COLO829 (cell line): Measurements from ENCODE around the gene CAP1.
"Not testable (repeated sequence)": the region's sequence is repeated elsewhere in the genome, so short reads cannot be mapped to it uniquely, and the experiment has no call there.

Experiments
- DNase-seq: peaks from one replicate; pipeline ENCODE4 v3.0.0; 2012; ENCODE audit warnings: low spot score

CAP1 gene

DNA sequence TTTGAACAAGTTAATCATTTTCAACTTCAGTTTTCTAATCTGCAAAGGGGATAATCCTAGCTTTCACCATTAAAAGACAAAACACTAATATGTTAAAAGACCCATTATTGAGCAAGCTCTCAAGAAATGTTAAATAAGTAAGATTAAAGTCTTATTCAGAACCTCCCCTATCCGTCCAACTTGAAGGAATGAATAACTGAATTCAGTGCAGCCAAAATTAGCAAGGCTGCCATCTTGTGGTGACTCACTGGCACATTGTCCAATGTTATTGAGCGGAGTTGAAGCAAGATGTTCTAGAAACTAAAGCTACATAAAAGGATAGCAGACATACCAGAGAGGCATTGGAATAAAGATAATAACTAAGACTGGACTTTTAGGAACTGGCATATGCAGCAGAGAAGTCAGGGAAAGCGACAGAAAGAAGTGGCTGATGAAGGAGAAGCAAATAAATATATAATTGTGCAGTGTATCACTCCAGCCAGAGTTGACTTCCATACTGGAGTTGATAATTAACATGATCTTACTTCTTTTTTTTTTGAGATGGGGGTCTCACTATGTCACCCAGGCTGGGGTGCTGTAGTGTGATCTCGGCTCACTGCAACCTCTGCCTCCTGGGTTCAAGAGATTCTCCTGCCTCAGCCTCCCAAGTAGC lies 8.2 kb upstream of the CAP1 start:
- no peak for DNase-seq

DNA sequence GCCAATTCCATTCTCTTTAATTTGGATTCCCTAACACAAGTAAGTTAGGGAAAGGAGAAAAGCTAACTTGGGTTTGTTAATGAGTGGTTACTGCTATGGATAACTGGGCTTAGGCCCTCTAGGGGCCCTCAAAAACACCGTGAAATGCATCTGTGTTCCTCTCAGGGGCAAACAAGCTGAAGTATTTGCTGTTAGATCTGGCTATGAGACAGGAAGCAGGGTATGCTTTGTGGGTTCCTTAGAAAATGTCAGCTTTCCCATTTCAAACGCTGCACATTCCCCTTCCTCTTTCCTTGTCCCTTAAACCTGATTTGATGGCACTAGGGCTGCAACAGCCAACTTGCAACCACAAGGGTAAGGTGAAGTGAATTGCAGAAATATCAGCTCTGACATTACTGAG lies 5.7 kb upstream of the CAP1 start:
- no peak for DNase-seq

DNA sequence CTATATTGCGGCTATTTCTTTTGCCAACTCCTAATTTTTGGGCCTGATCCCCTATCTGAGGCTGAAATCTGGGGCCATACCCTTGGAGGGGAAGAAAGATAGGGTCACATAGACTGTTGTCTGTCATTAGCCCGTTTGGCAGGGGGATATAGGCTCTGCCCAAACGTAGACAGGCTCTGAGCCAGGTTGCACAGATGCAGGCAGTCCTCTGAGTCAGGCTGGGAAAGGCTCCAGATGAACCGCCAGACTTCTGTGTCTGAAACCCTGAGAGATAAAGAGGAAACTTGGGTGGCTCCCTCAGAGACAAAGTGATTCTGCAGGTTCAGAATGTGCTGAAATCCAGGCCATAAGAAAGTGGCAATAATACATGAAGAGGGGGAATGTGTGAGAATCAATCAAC lies 4.0 kb upstream of the CAP1 start:
- DNase-seq, result no peak

- not testable (repeated sequence) for DNase-seq
Observed at GRCh38 chr1:40037254-40037653, 3.3 kb upstream of the CAP1 start.

GRCh38 chr1:40038697-40039096 lies 1.8 kb upstream of the CAP1 start:
- DNase-seq, result no peak

DNA sequence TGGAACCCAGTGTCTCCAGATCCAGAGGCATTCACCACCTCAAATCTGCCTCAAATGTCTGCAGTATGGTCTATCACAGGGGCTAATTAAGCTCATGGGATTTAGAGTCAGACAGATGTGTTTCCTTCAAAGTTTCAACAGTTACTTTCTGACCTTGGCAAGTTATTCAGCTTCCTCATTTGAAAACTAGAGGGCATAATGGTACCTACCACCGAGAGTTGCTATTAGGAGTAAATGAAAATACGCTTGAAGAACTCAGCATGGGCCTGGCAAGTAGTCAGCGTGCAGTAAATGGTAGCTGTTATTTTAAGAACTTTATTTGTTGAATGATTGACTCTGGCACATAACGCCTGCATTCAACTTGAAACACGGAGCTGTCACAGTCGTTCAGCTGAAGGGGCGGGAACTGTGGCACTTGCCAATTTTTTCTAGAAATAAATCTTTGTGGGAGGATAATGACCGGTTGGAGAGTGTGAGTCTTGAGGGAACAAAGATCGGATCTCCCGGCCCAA lies 1.2 kb upstream of the CAP1 start:
- DNase-seq, result no peak

- DNase-seq, result peak; percentile 60
Observed at GRCh38 chr1:40039757-40040510, 595 bp upstream of the CAP1 start.

DNA sequence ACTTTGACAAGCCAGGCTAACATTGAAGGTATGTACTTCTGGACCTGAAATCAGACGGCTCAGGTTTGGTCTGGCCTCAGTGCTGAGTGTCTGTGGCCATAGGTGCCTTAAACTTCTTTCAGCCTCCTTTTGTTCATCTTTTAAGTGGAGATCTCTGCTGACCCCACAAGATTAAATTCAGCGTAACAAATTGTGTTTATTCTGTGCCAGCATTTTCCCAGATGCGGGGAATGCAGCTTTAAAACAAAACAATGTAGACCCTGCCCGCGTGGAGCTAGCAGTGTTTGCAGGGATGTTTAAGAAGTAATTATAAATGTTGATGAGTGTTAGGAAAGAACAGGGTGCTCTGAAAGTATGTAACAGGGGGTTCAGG lies 923 bp downstream of the CAP1 start:
- DNase-seq, result no peak

DNA sequence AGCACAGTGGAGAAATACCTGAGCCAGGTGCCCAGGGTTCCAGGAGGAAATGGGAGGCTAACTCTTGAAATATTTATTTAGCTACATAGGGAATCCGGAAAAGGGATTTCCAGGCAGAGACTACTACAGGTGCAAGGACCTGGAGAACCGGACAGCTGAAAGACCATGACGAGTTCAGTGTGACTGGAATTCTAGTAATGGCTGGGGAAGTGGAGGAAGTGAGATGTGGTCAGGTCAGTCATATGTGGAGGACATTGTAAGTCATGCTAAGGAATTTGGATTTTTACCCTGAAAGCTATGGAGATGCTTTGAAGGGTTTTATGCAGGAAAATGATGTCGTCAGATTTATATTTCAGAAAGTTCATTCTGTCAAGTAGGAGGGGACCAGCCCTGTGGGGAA lies 1.8 kb downstream of the CAP1 start:
- DNase-seq, result no peak

DNA sequence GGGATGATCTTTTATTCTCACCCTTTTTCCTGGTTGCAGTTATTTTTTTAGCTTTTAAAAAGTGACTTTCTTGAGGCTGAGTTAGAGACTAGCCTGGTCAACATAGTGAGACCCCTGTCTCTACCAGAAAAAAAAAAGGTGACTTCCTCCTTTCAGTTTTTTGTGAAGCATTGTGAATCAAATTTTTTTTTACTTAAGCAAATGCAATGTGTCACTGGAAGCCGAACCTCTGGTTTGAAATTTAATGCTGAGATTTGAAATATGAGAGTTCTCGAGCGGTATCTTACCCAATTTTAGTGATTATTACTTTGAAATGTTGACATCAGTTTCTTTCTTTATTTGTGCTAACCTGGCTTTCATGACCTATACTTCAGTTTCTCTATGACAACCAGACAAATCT lies 3.6 kb downstream of the CAP1 start:
- DNase-seq, result no peak

DNA sequence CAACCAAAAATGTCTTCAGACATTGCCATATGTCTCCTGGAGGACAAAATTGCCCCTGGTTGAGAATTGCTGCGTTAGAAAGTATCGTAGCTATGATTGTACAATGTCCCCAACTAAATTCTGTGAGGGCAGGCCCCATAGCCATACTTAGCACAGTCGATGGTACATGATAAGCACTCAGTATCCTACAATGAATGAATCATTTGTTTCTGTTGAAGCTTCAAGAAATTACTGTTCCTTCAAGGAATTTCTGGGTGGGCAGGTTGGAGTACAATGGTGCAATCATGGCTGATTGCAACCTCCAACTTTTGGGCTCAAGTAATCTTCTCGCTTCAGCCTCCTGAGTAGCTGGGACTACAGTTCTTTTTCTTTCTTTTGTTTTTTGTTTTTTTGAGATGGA lies 4.7 kb downstream of the CAP1 start:
- no peak for DNase-seq

- no peak for DNase-seq
Observed at GRCh38 chr1:40045766-40046165, 5.2 kb downstream of the CAP1 start.

GRCh38 chr1:40047276-40047675 lies 6.7 kb downstream of the CAP1 start:
- no peak for DNase-seq

DNA sequence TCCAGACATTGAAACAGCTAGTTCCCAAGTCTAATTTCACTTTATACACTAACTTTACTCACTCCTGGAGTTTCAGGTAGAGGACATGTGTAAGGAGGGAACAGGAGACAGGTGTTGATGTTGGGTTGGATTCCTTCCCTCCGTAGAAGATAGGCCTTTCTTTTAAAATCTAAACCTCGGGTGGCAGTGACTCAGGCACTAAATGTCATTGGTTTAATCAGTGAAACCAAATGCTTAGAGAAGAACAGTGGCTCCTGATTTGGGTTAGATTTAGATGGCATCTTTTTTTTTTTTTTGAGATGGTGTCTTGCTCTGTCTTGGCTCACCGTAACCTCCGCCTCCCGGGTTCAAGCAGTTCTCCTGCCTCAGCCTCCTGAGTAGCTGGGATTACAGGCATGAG lies 7.2 kb downstream of the CAP1 start:
- DNase-seq, result no peak

DNA sequence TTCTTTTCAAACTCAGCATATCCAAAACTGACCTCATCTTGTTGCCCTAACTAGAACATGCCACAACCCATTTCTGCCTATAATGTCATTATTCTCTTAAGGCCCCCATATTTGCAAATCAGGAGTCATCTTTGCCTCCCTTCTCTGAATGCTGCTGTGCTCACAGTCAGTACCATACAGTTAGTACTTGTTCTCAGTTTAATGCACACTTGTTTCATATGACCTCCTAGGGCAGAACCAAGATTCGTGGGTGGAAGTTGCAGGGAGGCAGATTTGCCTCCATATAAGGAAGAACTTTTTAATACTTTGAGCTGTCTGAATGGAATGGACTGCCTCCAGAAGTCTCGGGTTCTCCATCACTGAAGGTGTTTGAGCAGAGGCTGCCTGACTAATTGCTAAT lies 9.2 kb downstream of the CAP1 start:
- DNase-seq, result no peak

DNA sequence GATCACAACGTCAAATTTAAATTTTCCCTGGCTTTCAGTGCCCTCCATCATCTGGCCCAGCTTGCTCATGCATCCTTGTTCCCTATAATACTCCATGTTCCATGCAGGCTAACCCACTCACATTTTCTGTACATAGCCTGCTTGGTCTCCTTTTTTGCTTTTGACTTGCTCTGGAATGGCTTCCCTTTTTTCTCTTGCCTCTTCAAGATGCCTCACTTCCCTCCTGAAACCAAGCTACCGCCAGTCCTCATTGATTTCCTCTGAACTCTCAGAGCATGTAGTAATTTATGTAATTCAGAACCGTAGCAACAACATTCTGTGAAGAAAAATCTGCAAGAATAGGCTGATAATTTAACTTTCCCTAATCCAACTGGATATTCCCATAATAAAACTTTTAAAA lies 10.3 kb downstream of the CAP1 start:
- no peak for DNase-seq

DNA sequence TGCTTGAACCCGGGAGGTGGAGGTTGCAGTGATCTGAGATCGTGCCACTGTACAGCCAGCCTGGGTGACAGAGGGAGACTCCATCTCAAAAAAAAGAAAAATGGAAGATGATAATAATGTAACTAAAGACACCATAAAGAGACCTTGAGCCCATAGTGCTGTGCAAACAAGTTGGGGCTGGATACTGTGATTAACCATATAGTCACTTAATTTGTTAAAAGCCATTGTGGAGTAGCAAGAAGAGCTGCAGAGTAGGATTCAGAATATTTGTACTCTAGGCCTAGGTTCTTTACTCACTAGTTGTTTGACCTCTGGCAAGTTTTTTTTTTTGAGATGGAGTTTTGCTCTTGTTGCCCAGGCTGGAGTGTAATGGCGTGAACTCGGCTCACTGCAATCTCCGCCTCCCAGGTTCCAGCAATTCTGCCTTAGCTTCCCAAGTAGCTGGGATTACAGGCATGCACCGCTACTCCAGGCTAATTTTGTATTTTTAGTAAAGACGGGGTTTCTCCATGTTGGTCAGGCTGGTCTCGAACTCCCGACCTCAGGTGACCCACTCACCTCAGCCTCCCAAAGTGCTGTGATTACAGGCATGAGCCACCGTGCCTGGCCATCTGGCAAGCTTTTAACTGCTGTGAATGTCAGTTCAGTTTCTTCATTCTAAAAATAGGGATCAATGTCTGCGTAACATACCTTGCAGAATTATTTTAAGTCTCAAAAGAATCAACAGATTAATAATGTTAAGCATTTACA lies 12.8 kb downstream of the CAP1 start:
- DNase-seq, result no peak

GRCh38 chr1:40056519-40057309 lies 16.2 kb downstream of the CAP1 start:
- DNase-seq, result no peak

DNA sequence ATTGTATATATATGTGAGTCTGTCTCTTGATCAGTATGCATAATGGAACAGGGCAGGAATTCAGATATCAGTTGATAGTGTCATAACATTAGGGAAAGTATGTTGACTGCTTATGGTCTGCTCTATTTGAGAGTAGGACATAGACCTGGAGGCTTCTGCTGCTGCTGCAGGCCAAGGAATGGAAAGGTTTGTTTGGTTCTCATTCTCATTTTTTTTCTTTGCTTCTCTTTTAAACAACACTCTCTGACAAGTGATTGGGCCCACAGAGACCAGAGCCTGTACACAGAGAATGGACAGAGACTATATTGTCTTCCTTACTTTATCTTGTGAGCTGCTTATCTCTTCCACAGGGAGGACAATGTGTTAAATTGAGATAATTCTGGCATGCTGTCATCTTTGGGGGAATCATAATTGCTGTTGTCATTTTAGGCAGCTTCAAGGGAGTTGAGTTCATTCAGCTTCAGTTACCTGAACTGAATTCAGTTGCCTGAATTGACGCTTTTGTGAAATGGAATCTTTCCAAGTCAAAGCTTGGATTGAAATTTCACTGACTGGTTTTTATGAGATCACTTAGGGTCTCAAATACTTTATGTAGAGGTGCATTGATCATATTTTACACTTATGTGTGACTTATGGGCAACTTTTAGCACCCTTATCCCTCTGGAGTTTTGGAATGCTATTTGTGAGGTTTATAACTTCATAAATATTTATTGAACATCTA lies 16.9 kb downstream of the CAP1 start:
- peak; percentile 50 for DNase-seq

DNA sequence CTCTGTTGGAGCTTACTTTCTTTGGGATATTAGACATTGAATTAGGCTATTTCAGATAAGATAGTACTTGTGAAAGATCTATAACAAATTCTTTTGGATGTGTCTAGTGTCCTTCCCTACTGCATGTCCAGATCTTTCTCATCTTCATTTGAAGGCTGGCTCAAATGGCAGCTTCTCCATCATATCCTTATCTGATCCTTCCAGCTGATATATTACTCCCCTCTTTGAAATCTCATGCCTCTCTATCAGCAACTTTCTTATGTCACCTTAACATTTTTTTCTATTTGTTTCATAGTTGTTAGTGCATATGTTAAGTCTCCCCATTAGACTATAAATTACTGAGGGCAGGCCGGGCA lies 17.5 kb downstream of the CAP1 start:
- DNase-seq, result no peak

- no peak for DNase-seq
Observed at GRCh38 chr1:40058453-40059337, 18.2 kb downstream of the CAP1 start.
